NCI-H446 (cell line): ENCODE results near the gene DLGAP1.
A peak's percentile ranks its signal among the peaks of the same experiment; 100 is the strongest.

ENCODE experiments used
- DNase-seq, 2 experiments: peaks; one replicate each; lab custom pipeline; 2025; lab: John Stamatoyannopoulos, UW

The DLGAP1 gene

GRCh38 chr18:3773303-3773702 lies 681.8 kb downstream of the DLGAP1 start:
- DNase-seq = no peak

GRCh38 chr18:3771121-3771971 lies 683.8 kb downstream of the DLGAP1 start:
- peak; percentile 20 to 62 for DNase-seq

- DNase-seq = no peak
Observed at GRCh38 chr18:3761266-3761665, 693.8 kb downstream of the DLGAP1 start.

GRCh38 chr18:3760741-3761140 lies 694.4 kb downstream of the DLGAP1 start:
- no peak for DNase-seq

DNA sequence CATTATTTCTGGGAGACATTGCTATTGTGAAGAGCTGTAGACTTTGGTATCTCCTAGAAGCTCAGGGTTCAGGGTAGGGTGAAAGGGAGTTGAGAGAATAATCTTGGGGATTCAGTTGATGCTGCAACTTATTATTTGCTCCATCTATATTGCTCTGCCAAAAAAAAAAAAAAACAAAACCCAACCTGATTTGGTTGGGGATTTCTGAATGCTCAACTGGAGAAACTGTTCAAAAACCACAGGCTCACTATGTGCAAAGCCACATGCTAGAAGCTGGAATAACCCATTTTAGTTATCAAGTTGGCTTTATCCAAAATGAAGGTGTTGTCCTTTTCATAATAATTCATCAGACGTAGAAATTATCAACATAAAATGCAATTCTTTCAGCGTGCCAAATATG lies 696.0 kb downstream of the DLGAP1 start:
- DNase-seq = no peak

DNA sequence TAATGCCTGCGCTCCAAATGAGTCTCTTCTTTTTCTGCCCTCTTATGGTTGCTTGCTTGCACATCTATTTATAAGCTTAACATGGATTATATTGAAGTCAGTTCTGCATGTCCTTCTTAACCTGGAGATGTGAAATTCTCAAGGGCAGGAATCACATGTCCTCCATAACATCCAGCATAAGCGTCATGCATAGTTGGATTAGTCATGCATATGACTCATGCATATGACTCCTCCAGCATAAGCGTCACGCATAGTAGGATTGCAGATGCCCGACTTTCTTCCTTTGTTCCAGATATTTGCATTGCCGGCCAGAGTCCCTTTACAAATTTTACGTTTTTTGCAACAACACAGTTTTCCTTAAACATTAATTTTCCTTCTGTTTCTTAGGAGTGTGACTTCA lies 696.6 kb downstream of the DLGAP1 start:
- no peak for DNase-seq

- DNase-seq = no peak
Observed at GRCh38 chr18:3757361-3757760, 697.7 kb downstream of the DLGAP1 start.

GRCh38 chr18:3753106-3753505 lies 702.0 kb downstream of the DLGAP1 start:
- peak; percentile 21 to 83 for DNase-seq

GRCh38 chr18:3748086-3748485 lies 707.0 kb downstream of the DLGAP1 start:
- DNase-seq = no peak

DNA sequence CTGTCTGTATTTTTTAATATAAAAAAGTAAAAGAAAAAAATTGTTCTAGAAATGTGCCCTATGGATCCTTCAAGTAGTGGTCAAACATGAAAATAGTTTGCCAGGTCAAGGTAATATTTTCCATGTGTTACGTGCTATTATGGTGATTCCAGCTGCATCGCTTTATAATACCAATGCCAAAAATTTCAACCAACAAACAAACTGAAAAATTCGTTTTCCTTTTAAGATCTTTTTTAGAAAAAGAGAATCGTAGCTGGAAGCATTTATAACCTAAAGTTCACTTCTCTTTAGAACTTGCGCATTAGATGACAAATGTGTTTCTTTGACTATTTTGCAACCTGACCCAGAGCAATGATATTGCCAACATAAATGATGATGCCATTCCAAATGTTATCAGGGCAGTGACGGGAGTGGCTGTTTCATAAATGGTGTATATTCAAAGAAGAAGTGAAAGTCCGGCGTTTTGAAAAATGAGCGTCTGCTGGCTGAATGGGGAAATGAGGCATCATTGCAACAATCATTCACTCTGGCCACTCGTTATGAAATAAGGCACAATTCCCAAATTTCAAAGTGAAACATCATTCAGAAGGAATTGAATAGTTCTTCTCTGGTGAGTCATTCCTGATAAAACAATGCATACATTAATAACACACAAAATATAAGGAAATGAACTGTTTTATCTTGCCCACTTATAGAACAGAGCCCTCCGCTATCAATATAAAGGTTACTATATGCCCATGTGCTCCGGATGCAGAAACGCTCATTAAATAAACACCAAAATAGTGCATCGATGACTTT lies 707.7 kb downstream of the DLGAP1 start:
- DNase-seq = no peak

DNA sequence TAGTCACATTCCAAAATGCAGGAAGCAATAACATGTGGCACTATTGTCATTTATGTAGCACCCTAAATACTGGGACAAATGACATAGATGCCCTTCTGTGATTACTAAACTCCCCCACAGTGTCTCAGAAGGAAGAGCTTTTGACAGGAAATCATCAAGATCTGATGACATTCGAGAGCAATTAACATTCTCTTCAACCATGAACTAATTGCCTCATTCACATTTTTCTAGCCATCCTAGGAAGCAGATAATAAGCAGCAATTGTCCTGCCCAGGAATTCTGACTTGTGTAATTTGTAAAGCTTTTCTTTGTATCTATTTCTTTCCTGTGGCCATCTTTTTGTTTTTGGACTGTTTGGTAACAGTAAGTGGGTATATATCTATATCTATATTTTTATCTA lies 712.6 kb downstream of the DLGAP1 start:
- DNase-seq = no peak

- no peak for DNase-seq
Observed at GRCh38 chr18:3741333-3741732, 713.8 kb downstream of the DLGAP1 start.

DNA sequence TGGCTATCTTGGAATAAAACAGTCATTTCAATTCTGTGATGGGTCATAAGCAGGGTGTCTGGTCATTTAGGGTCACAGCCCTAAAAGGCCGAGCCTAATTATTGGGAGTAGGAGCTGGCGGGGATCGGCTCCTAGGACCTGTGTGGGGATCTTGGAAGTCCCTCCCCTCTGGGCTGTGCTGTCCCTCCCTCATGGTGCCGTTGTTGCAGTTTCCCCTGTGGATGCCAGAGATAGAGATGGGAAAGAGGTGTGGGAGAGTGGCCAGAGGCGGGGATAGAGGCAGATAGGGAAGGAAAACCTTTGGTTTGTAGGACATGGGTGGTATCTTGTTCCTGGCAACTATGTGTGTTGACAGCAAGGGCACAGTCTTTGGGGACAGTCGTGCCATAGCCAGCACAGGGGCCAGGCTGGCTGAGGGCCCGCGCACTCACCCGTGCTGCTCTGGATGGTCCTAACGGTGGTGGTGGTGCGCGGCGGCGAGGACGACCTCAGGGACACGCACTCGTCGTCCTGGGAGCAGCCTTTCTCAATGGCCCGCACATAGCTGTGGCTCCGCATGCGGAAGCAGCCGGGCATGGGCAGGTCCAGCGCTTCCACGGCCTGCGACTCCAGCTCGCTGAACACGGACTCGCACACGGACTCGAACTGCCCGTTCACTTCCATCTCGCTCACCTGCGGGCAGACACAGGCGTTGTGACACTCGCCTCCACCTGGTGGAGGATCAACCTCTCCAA lies 726.2 kb downstream of the DLGAP1 start:
- DNase-seq = no peak

- DNase-seq = no peak
Observed at GRCh38 chr18:3727274-3727673, 727.8 kb downstream of the DLGAP1 start.

DNA sequence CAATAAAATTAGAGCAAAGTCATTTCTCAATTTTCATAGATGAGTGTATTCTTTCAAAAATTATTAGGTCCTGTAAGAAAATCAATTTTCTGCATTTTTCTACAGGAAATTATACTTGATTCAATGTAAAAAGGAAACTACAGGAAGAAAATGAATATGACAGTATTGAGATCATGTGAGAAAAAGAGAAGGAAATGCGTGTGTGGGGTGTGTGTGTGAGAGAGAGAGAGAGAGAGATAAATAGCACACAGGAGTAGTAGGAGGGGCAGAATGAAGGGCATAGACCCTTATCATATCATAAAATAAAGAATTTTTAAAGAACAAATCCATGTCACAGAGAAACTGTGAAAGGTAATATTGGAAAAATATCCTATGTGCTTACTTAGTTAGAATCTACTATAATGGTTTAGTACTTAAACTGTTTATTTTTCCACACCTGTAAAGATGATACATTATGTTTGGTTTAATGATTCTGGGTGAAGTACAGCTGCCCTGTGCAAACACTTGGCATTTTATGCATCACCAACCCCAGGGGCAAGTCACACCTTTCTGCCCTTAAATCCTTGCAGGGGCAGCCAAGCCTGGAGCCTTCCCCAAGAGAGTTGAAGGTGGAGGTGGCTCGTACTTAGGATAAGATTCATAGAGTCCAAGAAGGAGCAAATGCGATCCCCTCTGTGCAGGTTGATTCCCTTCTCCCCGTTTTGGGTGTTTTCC lies 728.7 kb downstream of the DLGAP1 start:
- no peak for DNase-seq

- DNase-seq = no peak
Observed at GRCh38 chr18:3725115-3725514, 730.0 kb downstream of the DLGAP1 start.

- DNase-seq = no peak
Observed at GRCh38 chr18:3723554-3723953, 731.6 kb downstream of the DLGAP1 start.

- peak in 1 of 2 experiments; percentile 4 for DNase-seq
Observed at GRCh38 chr18:3722649-3723433, 732.3 kb downstream of the DLGAP1 start.

GRCh38 chr18:3721771-3722648 lies 733.1 kb downstream of the DLGAP1 start:
- DNase-seq = no peak
